ENCODE measurements around the gene ADAD2.

GRCh38 chr16:84239909-84240308, 49.0 kb downstream of the ADAD2 start, which contains the start of gene KCNG4:
- TF ChIP-seq TAF1 (IDR thresholded peaks at IDR 0.05; ENCODE audit: borderline replicate concordance, insufficient read depth, low read length) (no peak), REST (IDR thresholded peaks at IDR 0.05; ENCODE audit: insufficient read depth in 1 of 2, low read depth in 2 of 2, low read length in 2 of 2) (no peak), SIN3A (IDR thresholded peaks at IDR 0.05; ENCODE audit: borderline replicate concordance, insufficient read depth, low read length) (no peak), POLR2AphosphoS5 (IDR thresholded peaks at IDR 0.05; ENCODE audit: low read depth, low read length) (no peak)

All from PFSK-1 (cell line).